Activated CD4-positive, alpha-beta T cell treated with anti-CD3 and anti-CD28 coated beads, Interleukin-2, amount 10 ng/mL, durations not matched to agents 7 days and 5 days (primary cell): ENCODE results near the gene CEP104. TPM values are rescaled to one million over a fixed set of nuclear protein-coding genes. Genes with fewer than 3 reads are reported as not detected.

Source experiments
- CTCF ChIA-PET: fragments of 350-600 bp; sonication (Branson Sonifier 250); formaldehyde crosslinking; loops from one replicate; lab custom pipeline; 2021; ENCODE audit warnings: antibody characterized with exemption; lab: Charles Lee
- POLR2A ChIA-PET: fragments of 350-600 bp; sonication (Branson Sonifier 250); formaldehyde crosslinking; loops from one replicate; lab custom pipeline; 2021; ENCODE audit warnings: antibody characterized with exemption; lab: Charles Lee
- DNase-seq: peaks from one replicate; pipeline ENCODE4 v3.0.0-alpha.2; 2020
- H3K27ac Mint-ChIP-seq: one replicate; pipeline ENCODE4 v1.8.0; 2021; ENCODE audit warnings: mild to moderate bottlenecking, moderate library complexity, mixed read lengths
- H3K27me3 Mint-ChIP-seq: one replicate; pipeline ENCODE4 v1.8.0; 2021; ENCODE audit warnings: mixed read lengths
- H3K36me3 Mint-ChIP-seq: one replicate; pipeline ENCODE4 v1.8.0; 2021; ENCODE audit warnings: low read depth, mixed read lengths
- H3K4me1 Mint-ChIP-seq: one replicate; pipeline ENCODE4 v1.8.0; 2021; ENCODE audit warnings: mixed read lengths
- H3K4me3 Mint-ChIP-seq: one replicate; pipeline ENCODE4 v1.8.0; 2021; ENCODE audit warnings: mild to moderate bottlenecking, moderate library complexity, mixed read lengths
- H3K9me3 Mint-ChIP-seq: one replicate; pipeline ENCODE4 v1.8.0; 2021; ENCODE audit warnings: mixed read lengths
- total RNA-seq, 2 experiments: library from RNA; stranded (reverse); gene quantifications; one replicate each; pipeline ENCODE4 v1.2.3, GENCODE V29; 2021

Gene CEP104
- total RNA-seq, 2 experiments from 2014 or later, result 43.8 to 50.1 TPM

- POLR2A ChIA-PET, result no interaction called here
- H3K27me3 Mint-ChIP-seq, result no peaks in the 10 kb centered on the region
- no peak for DNase-seq
- peaks cover 3% of the 10 kb centered on the region for H3K4me1 Mint-ChIP-seq
- H3K27ac Mint-ChIP-seq, result no peak overlapping the region
- peaks cover 13% of the 10 kb centered on the region for H3K9me3 Mint-ChIP-seq
- CTCF ChIA-PET, result no interaction called here
- H3K36me3 Mint-ChIP-seq, result peaks cover 46% of the 10 kb centered on the region
- no peak overlapping the region for H3K4me3 Mint-ChIP-seq
These were observed 19.7 kb upstream of the CEP104 start for GRCh38 chr1:3876716-3877115.

- CTCF ChIA-PET, result no interaction called here
- no peak overlapping the region for H3K27ac Mint-ChIP-seq
- POLR2A ChIA-PET, result no interaction called here
- H3K27me3 Mint-ChIP-seq, result no peaks in the 10 kb centered on the region
- no peak for DNase-seq
- H3K9me3 Mint-ChIP-seq, result peaks cover 13% of the 10 kb centered on the region
- no peak overlapping the region for H3K4me3 Mint-ChIP-seq
- H3K4me1 Mint-ChIP-seq, result no peaks in the 10 kb centered on the region
- H3K36me3 Mint-ChIP-seq, result peaks cover 46% of the 10 kb centered on the region
These were observed 17.7 kb upstream of the CEP104 start for GRCh38 chr1:3874736-3875135.

DNA sequence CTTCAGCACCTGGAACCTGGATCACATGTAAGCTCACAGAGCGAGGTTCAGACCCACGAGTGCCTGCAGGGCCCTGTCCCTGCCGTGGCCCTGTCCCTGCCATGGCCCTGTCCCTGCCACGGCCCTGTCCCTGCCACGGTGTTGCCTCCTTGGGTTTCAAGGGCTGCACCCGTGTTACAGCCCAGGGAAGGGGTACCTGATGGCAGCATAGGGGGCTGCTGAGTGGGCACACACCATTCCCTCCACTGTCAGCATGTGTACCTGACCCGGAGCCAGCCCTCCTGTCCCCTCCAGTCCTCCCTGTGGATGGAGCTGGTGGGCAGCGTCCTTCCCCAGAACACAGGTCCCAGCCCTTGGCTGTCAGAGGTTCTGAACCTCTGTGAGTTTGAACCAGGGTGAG lies 15.5 kb upstream of the CEP104 start:
- Mint-ChIP-seq H3K36me3 (peaks cover 40% of the 10 kb centered on the region), H3K27me3 (no peaks in the 10 kb centered on the region), H3K9me3 (peaks cover 5% of the 10 kb centered on the region), H3K27ac (no peak overlapping the region), H3K4me1 (no peaks in the 10 kb centered on the region), H3K4me3 (no peak overlapping the region)
- ChIA-PET POLR2A (no interaction called here), CTCF (no interaction called here)
- no peak for DNase-seq

- ChIA-PET CTCF (interaction anchor here (0.6 kb wide), 1 partner anchor 13 kb away, joined by 5 read pairs; no protein-coding TSS in a partner anchor), POLR2A (no interaction called here)
- Mint-ChIP-seq H3K4me1 (no peaks in the 10 kb centered on the region), H3K36me3 (peaks cover 46% of the 10 kb centered on the region), H3K9me3 (peaks cover 5% of the 10 kb centered on the region), H3K27ac (peak overlapping the region; percentile 11), H3K27me3 (no peaks in the 10 kb centered on the region), H3K4me3 (no peak overlapping the region)
- DNase-seq, result no peak
These were observed 14.4 kb upstream of the CEP104 start for GRCh38 chr1:3871451-3871805.

- Mint-ChIP-seq H3K27me3 (no peaks in the 10 kb centered on the region), H3K4me3 (no peak overlapping the region), H3K27ac (no peak overlapping the region), H3K9me3 (peaks cover 3% of the 10 kb centered on the region), H3K36me3 (peaks cover 35% of the 10 kb centered on the region), H3K4me1 (peaks cover 1% of the 10 kb centered on the region)
- POLR2A ChIA-PET, result no interaction called here
- no peak for DNase-seq
- CTCF ChIA-PET, result interaction anchor here (1.3 kb wide), 1 partner anchor 12 kb away, joined by 5 read pairs; no protein-coding TSS in a partner anchor
These were observed 12.8 kb upstream of the CEP104 start for GRCh38 chr1:3869751-3870301.

DNA sequence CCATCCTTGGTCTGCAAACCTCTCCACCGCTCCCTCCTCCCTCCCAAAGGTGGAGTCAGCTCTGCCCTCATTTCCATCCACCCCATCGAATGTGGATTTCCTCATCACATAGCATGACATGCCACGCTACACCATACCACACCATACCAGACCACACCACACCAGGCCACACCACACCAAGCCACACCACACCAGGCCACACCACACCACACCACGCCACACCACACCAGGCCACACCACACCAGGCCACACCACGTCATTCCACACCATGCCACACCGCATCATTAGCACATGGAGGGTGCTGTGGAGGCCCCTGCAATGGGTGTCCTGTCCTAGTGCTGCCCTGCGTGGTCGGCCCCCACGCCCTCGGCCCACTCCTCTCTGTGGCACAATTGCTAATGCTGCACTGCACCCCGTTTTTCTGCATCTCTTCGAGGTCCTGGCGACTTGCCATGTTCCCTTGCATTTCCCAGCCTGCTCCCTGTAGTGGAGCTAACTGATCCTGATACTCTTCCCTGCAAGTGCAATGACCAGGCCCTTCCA lies 11.5 kb upstream of the CEP104 start:
- Mint-ChIP-seq H3K4me3 (no peak overlapping the region), H3K4me1 (peaks cover 1% of the 10 kb centered on the region), H3K27me3 (no peaks in the 10 kb centered on the region), H3K27ac (no peak overlapping the region), H3K36me3 (peaks cover 27% of the 10 kb centered on the region), H3K9me3 (peaks cover 3% of the 10 kb centered on the region)
- ChIA-PET CTCF (interaction anchor here (0.8 to 1.3 kb wide), 2 partner anchors 10 to 31 kb away, joined by 3 to 5 read pairs; partner anchors contain the start of gene C1orf174), POLR2A (no interaction called here)
- no peak for DNase-seq

DNA sequence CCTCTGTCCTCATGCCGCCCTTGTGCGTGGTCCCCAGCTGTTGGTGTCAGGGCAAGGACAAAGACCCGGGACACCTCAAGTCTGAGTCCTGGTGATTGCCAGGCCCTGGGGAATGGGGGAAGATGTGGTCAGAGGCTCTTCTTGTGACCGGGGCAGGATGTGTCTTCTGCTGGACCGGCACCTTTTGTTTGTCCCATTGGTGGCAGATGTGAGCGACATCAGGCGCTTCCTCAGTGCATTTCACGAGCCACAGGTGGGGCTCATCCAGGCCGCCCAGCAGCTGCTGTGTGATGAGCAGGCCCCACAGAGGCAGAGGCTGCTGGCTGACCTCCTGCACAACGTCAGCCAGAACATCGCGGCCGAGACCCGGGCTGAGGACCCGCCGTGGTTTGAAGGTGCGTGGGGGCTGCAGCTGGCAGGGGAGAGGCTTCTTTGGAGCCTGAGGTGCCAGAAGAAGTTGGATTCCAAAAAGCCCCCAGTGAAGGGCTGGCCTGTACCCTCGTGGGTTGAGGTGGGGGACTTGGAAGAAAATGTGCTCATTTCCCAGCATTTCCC lies 8.7 kb upstream of the CEP104 start:
- ChIA-PET POLR2A (no interaction called here), CTCF (no interaction called here)
- no peak overlapping the region for H3K27ac Mint-ChIP-seq
- H3K9me3 Mint-ChIP-seq, result peaks cover 3% of the 10 kb centered on the region
- H3K4me3 Mint-ChIP-seq, result no peak overlapping the region
- peaks cover 1% of the 10 kb centered on the region for H3K4me1 Mint-ChIP-seq
- no peak for DNase-seq
- H3K36me3 Mint-ChIP-seq, result peaks cover 24% of the 10 kb centered on the region
- no peaks in the 10 kb centered on the region for H3K27me3 Mint-ChIP-seq

DNA sequence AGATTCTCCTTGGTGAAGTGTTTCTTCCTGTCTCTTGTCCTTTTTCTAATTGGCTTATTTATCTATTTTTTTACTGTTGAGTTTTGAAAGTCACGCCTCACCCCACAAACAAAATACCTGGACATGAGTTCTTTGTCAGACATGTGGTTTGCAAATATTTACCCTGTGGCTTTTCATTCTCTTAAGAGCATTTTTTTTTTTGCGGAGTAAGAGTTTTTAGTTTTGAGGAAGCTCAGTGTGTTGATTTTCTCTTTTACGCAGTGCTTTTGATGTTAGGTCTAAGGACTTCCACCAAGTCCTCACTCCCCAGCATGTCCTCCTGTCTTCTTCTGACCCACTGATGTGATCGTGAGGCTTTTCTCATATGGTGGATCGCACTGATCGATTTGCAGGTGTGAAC lies 7.9 kb upstream of the CEP104 start:
- DNase-seq, result no peak
- H3K4me1 Mint-ChIP-seq, result peaks cover 1% of the 10 kb centered on the region
- no peak overlapping the region for H3K27ac Mint-ChIP-seq
- H3K4me3 Mint-ChIP-seq, result no peak overlapping the region
- POLR2A ChIA-PET, result no interaction called here
- peaks cover 3% of the 10 kb centered on the region for H3K9me3 Mint-ChIP-seq
- peaks cover 19% of the 10 kb centered on the region for H3K36me3 Mint-ChIP-seq
- CTCF ChIA-PET, result no interaction called here
- no peaks in the 10 kb centered on the region for H3K27me3 Mint-ChIP-seq

DNA sequence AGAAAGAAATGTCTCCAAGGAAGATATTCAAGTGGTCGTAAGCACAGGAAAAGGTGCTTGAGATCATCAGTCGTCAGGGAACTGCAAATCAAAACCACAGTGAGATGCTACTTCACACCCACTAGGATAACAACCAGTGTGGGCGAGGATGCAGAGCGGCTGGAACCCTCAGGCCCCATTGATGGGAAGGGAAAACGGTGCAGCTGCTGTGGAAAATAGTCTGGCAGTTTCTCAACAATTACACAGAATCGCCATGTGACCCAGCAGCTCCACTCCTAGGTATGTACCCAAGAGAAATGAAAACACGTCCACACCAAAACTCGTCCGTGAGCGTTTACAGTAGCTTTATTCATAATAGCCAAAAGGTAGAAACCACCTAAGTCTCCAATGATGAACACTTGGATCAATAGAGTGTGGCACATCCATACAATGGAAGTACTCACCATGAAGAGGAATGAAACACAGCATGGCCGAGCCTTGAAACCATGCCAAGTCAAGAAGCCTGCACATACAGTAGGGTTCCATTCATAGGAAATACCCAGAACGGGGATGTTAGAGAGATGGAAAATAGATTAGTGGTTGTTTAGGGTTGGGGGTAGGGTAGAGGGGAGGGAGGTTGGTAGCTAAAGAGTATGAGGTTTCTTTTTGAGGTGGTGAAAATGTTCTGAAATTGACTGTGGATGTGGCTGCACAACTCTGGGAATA lies 6.4 kb upstream of the CEP104 start:
- Mint-ChIP-seq H3K27me3 (no peaks in the 10 kb centered on the region), H3K36me3 (peaks cover 12% of the 10 kb centered on the region), H3K4me1 (peaks cover 11% of the 10 kb centered on the region), H3K27ac (no peak overlapping the region), H3K9me3 (no peaks in the 10 kb centered on the region), H3K4me3 (no peak overlapping the region)
- ChIA-PET CTCF (no interaction called here), POLR2A (no interaction called here)
- DNase-seq, result no peak

GRCh38 chr1:3858231-3858981 lies 1.4 kb upstream of the CEP104 start:
- peak; percentile 11 for DNase-seq
- ChIA-PET POLR2A (interaction anchor here (0.7 kb wide), 1 partner anchor 44 kb away, joined by 4 read pairs; no protein-coding TSS in a partner anchor), CTCF (interaction anchor here (0.7 to 1.4 kb wide), 3 partner anchors 11 to 134 kb away, joined by 3 to 5 read pairs (median 3); no protein-coding TSS in a partner anchor)
- no peaks in the 10 kb centered on the region for H3K27me3 Mint-ChIP-seq
- peak overlapping the region; percentile 31 for H3K27ac Mint-ChIP-seq
- peaks cover 2% of the 10 kb centered on the region for H3K36me3 Mint-ChIP-seq
- peaks cover 35% of the 10 kb centered on the region for H3K4me1 Mint-ChIP-seq
- peak overlapping the region; percentile 99 for H3K4me3 Mint-ChIP-seq
- H3K9me3 Mint-ChIP-seq, result no peaks in the 10 kb centered on the region

- H3K4me1 Mint-ChIP-seq, result peaks cover 35% of the 10 kb centered on the region
- no peak for DNase-seq
- H3K4me3 Mint-ChIP-seq, result peak overlapping the region; percentile 99
- no peaks in the 10 kb centered on the region for H3K9me3 Mint-ChIP-seq
- H3K27ac Mint-ChIP-seq, result peak overlapping the region; percentile 96
- peaks cover 2% of the 10 kb centered on the region for H3K36me3 Mint-ChIP-seq
- ChIA-PET CTCF (interaction anchor here (1.2 to 1.4 kb wide), 2 partner anchors 12 to 133 kb away, joined by 3 to 5 read pairs; no protein-coding TSS in a partner anchor), POLR2A (interaction anchor here (0.7 kb wide), 1 partner anchor 45 kb away, joined by 4 read pairs; no protein-coding TSS in a partner anchor)
- H3K27me3 Mint-ChIP-seq, result no peaks in the 10 kb centered on the region
These were observed 749 bp upstream of the CEP104 start for GRCh38 chr1:3857791-3858129.

DNA sequence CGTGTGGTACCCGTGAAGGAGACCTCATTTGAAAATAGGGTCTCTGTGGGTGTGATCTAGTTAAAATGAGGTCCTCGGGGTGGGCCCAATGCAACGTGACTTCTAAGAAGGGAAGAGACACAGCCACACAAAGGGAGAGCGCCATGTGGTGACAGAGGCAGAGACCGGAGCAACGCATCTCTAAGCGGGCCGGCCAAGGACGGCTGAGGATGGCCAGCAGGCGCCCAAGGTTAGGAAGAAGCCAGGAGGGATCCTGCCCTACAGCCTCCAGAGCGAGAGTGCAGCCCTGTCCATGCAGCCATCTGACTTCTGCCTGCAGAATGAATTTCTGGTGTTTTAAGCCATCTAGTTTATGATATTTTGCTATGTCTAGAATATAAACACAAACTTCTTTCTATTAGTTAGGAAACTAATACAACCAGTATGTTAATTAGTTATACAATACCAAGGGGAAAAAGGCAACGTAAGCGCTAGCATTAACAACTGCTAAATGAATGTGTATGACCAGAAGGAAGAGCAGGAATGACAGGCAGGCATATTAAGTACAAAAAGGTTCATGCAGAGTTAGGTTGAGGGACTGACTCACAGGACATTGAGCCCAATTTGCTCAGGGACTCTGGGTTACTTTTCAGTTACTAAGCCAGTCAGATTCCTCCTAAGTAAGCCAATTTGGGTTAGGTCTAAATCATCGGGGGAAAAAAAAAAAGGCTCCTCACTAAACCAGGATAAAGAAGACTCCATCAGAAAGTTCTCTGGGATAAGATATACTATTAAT lies 4.1 kb downstream of the CEP104 start:
- no peak for DNase-seq
- Mint-ChIP-seq H3K27ac (peak overlapping the region; percentile 25), H3K4me3 (no peak overlapping the region), H3K27me3 (no peaks in the 10 kb centered on the region), H3K4me1 (peaks cover 21% of the 10 kb centered on the region), H3K36me3 (peaks cover 6% of the 10 kb centered on the region), H3K9me3 (no peaks in the 10 kb centered on the region)
- CTCF ChIA-PET, result no interaction called here
- POLR2A ChIA-PET, result no interaction called here
